Urinary bladder (tissue), 4 donors: ENCODE results near the gene PIK3C2B. TPM values are rescaled to one million over a fixed set of nuclear protein-coding genes. Genes with fewer than 3 reads are reported as not detected.
"Not testable (repeated sequence)": the region's sequence is repeated elsewhere in the genome, so short reads cannot be mapped to it uniquely, and the experiment has no call there.

Experiments
- DNase-seq: peaks from one replicate; pipeline ENCODE4 v3.0.0-alpha.2; 2015; ENCODE audit errors: extremely low spot score
- H3K27ac ChIP-seq: one replicate; pipeline ENCODE4 v1.5.1; 2013; ENCODE audit warnings: low read depth, mild to moderate bottlenecking, moderate library complexity
- H3K36me3 ChIP-seq: one replicate; pipeline ENCODE4 v1.6.1; 2013; ENCODE audit warnings: mild to moderate bottlenecking, moderate library complexity; ENCODE audit not compliant: insufficient read depth
- H3K4me1 ChIP-seq: one replicate; pipeline ENCODE4 v1.6.1; 2013; ENCODE audit warnings: mild to moderate bottlenecking, moderate library complexity; ENCODE audit not compliant: insufficient read depth
- H3K4me3 ChIP-seq: one replicate; pipeline ENCODE4 v1.5.1; 2013; ENCODE audit warnings: low read depth, low read length
- WGBS: extraction: QIAGEN DNeasy Blood & Tissue Kit; methylation state at CpG from one replicate; pipeline ENCODE4 v1.1.7; 2013; 5-methylcytosine and 5-hydroxymethylcytosine counted together
- polyA plus RNA-seq: library from polyadenylated mRNA; stranded (reverse); fragments of 200-250 nt; gene quantifications from one replicate; pipeline ENCODE4 v1.2.3, GENCODE V29; 2013
- total RNA-seq: library from RNA; depleted of rRNA; stranded (reverse); fragments of >200 nt; gene quantifications from one replicate; pipeline ENCODE4 v1.2.3, GENCODE V29; 2014
- donor health status: healthy with polysubstance abuse.
- donor health status: healthy.

The PIK3C2B gene, protein sequence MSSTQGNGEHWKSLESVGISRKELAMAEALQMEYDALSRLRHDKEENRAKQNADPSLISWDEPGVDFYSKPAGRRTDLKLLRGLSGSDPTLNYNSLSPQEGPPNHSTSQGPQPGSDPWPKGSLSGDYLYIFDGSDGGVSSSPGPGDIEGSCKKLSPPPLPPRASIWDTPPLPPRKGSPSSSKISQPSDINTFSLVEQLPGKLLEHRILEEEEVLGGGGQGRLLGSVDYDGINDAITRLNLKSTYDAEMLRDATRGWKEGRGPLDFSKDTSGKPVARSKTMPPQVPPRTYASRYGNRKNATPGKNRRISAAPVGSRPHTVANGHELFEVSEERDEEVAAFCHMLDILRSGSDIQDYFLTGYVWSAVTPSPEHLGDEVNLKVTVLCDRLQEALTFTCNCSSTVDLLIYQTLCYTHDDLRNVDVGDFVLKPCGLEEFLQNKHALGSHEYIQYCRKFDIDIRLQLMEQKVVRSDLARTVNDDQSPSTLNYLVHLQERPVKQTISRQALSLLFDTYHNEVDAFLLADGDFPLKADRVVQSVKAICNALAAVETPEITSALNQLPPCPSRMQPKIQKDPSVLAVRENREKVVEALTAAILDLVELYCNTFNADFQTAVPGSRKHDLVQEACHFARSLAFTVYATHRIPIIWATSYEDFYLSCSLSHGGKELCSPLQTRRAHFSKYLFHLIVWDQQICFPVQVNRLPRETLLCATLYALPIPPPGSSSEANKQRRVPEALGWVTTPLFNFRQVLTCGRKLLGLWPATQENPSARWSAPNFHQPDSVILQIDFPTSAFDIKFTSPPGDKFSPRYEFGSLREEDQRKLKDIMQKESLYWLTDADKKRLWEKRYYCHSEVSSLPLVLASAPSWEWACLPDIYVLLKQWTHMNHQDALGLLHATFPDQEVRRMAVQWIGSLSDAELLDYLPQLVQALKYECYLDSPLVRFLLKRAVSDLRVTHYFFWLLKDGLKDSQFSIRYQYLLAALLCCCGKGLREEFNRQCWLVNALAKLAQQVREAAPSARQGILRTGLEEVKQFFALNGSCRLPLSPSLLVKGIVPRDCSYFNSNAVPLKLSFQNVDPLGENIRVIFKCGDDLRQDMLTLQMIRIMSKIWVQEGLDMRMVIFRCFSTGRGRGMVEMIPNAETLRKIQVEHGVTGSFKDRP (N-terminal part only)
- total RNA-seq (33.6 TPM), polyA plus RNA-seq (19.7 TPM)

DNA sequence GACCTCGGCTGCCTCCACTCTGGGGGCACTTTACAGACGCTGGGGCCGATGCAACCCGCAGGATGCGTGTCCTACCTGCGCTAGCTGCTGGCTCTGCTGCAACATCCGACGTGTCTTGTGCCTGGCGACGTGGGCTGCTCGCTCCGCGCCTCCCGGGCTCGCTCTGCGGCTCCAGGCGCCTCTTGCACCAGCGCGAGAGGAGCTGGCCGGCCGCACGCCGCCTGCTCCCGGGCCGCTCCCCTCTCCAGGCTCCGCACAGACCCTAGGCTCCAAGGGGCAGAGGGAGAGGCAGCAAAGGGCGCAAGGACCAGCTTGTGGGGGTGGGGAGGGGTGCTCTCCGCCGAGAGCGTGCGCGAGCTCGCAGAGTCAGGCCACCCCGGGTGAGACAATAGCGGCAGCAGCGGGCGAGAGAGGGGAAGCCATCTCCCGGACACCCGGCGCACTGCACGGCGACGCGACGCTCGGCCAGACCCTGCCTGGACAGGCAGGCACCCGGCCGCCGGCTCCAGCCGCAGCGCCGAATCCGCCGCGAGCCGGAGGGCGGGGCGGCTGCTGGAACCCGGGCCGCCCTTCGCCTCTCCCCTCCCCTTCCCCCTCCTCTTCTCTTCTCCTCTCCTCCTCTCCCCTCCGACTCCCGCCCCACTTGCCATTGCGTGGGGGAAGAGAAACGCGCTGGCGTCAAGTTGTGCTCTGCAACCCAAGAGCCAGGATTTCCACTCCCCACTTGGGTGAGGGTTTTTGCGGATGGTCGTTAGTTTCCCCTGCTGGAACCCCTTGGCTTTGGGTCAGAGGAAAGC is at the start of gene PIK3C2B:
Gene PIK3C2B, minus strand, starts transcription at position 525 of the 797 bp plus-strand sequence. CDS start 25,003 bp downstream, outside the sequence.
- WGBS: under 1% methylated on average over 69 of the region's 69 CpGs
- Histone ChIP-seq H3K27ac (peak within 1 kb of the TSS; percentile 86), H3K4me3 (peak within 1 kb of the TSS; percentile 52), H3K36me3 (no peaks in the 10 kb centered on the region), H3K4me1 (no peaks in the 10 kb centered on the region)
- peak; percentile 79 for DNase-seq

DNA sequence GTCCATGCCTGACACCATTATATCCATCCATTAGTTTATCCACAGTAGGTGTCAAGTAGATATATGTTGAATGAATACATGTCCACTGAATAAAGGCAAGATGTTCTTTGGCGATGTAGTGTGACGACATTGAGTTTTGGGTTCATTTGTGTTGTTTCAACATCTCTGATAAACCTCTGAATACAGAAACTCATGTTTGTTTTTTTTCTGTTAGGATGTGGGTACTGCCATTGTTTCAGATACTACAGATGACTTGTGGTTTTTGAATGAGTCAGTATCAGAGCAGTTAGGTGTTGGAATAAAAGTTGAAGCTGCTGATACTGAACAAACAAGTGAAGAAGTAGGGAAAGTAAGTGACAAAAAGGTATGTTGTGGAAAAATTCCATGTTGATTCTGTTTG is 49.7 kb upstream of the PIK3C2B start:
- no peak overlapping the region for H3K4me3 ChIP-seq
- 97% methylated on average over 2 of the region's 2 CpGs for WGBS
- no peak overlapping the region for H3K27ac ChIP-seq
- DNase-seq: no peak
- H3K36me3 ChIP-seq: peaks cover 3% of the 10 kb centered on the region
- no peaks in the 10 kb centered on the region for H3K4me1 ChIP-seq

DNA sequence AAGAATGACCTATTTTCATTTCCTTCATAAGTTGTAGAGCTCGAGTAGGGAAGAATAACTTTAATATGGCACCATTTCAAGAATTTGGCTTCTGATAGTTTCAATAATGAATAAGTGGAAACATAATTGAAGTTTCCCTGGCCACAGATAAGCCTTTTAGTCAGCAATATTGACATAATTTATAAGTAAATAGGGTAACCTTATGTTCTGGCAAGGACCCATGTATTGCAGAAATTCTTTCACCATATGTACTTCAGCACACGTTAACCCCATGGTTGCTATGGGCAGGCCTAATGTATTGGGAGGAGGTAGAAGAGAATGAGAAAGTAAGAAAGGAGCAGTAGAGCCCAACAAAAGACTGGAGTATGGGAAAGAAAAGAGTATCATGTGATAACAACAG is 47.0 kb upstream of the PIK3C2B start:
- no peak for DNase-seq
- H3K36me3 ChIP-seq: peaks cover 3% of the 10 kb centered on the region
- no peak overlapping the region for H3K4me3 ChIP-seq
- WGBS: 69% methylated on average over 2 of the region's 2 CpGs
- no peak overlapping the region for H3K27ac ChIP-seq
- no peaks in the 10 kb centered on the region for H3K4me1 ChIP-seq

DNA sequence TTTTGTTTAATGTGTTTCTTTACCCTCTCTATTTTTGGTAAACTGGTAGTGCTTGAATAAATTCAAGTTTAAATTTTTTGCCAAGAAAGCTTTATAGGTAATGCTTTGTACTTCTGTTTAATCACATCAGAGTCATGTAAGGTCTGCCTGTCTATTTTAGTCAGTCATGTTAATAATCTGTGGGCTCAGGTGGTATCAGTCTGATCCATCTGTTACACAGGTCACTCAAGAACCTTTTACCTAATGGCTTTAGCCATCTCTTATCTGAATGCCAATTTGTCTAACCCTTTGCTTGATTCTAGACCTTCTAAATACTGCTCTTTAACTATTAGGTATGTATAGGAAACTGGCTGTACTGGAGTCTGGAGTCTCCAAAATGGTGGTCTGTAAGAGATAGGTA is 38.2 kb upstream of the PIK3C2B start:
- DNase-seq: no peak
- H3K36me3 ChIP-seq: peaks cover 6% of the 10 kb centered on the region

DNA sequence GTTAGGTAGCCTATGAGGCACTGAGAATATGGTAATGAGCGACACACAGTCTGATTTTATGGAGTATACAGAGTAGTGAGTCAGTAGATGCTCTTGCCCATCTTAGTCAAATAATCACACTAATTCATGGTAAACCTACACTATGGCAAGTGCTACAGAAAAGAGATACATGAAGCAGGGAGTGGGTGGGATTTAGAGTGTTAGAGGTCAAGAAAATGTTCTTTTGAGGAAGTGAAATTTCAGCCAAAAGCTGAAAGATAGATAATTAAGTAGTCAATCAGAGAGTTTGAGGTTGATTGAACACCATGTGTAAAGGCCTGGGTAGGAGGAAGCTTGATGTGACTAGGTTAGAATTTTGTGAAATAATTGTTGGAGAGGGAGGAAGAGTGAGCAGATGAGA is 36.3 kb upstream of the PIK3C2B start:
- DNase-seq: no peak
- no peak overlapping the region for H3K27ac ChIP-seq
- H3K4me3 ChIP-seq: no peak overlapping the region
- peaks cover 6% of the 10 kb centered on the region for H3K36me3 ChIP-seq
- no peaks in the 10 kb centered on the region for H3K4me1 ChIP-seq
- WGBS: 96% methylated on average over 1 of the region's 1 CpG

More for the DNA sequence above, 38.2 kb upstream of the PIK3C2B start:
- no peak overlapping the region for H3K27ac ChIP-seq
- H3K4me3 ChIP-seq: no peak overlapping the region
- no peaks in the 10 kb centered on the region for H3K4me1 ChIP-seq

DNA sequence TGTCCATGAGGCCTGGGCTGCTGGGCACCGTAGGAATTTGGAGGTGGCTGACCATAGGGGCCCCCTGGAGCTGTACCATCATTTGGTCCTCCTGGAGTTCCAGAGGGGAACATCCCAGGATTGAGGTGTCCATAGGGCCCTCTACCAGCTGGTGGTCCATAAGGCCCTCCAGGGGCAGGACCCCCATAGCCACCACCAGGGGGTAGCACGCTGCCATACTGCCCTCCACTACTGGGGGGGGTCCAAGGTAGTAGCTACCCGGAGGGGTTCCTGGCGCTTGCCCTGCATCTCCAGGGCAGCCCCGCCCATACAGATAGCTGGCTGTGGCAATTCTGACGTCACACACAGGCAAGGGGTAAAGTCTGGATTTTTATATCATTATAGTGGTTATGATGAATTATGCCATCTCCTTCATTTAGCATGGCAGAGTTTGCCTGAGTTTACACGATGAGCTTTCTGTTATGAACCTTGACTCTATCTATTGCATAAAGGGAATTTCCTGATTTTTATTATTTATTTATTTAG is 34.8 kb upstream of the PIK3C2B start:
- Histone ChIP-seq H3K4me1 (no peaks in the 10 kb centered on the region), H3K36me3 (peaks cover 6% of the 10 kb centered on the region)

DNA sequence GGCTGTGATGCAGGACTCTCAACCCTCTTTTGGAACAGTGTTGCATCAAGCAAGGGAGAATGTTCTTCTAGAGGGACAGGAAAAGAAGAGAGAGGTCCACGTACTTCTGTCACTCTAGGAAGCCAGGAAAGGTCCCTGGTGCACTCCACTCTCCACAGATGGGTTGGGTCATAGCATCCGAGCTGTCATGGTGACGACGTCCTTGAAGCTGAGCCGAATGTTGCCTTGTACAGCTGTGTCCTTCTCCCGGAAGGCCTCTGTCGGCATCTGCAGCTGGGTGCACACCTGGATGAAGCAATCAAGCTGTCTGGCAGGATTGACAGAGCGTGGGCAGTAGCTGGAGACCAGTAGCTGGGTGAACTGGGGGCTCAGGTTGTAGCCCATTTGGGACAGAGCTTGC is 34.1 kb upstream of the PIK3C2B start:
- Histone ChIP-seq H3K27ac (no peak overlapping the region), H3K4me1 (no peaks in the 10 kb centered on the region), H3K4me3 (no peak overlapping the region), H3K36me3 (peaks cover 6% of the 10 kb centered on the region)
- 87% methylated on average over 8 of the region's 8 CpGs for WGBS
- DNase-seq: no peak

More for the DNA sequence above, 34.8 kb upstream of the PIK3C2B start:
- WGBS: 86% methylated on average over 7 of the region's 7 CpGs
- no peak for DNase-seq
- no peak overlapping the region for H3K27ac ChIP-seq
- H3K4me3 ChIP-seq: no peak overlapping the region

DNA sequence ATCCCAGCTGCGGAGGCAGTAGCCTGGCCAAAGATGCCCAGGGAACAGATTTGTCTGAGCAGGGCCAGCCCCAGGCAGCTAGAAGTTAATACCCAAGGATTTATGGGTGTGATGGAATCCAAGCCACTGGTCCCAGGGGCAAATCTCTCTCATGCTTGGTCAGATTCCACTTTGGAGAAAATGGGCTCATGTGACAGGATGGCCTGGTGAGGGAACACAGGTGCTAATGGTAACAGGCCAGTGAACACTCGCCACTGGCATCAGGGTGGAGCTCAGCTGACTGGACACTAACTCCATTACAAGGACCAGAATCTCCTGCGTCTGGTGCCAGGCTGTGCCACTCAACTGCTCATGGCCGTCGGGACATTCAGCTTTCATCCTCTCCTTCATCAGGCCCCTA is 33.6 kb upstream of the PIK3C2B start:
- no peaks in the 10 kb centered on the region for H3K4me1 ChIP-seq
- H3K27ac ChIP-seq: no peak overlapping the region
- 91% methylated on average over 5 of the region's 5 CpGs for WGBS
- H3K4me3 ChIP-seq: no peak overlapping the region
- DNase-seq: no peak
- H3K36me3 ChIP-seq: peaks cover 8% of the 10 kb centered on the region

DNA sequence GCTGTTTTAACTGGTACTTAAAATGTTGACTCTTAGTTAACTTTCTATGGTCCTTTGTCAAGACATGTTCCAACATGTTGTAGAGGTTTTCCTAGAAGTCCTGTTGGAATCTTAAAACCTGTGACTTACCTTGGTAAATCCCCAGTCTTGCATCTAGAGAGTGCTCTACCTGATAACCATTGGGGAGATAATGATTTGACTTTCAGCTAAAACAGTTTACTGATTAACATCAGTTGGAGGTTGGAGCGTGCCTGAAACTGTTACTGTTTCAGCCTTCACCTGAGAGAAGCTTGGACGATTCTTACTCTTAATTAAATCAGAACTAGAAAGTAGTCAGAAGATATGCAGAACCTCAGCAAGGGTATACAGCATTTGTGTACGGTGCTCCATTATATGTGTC is 30.4 kb upstream of the PIK3C2B start:
- Histone ChIP-seq H3K4me3 (no peak overlapping the region), H3K36me3 (peaks cover 6% of the 10 kb centered on the region), H3K4me1 (no peaks in the 10 kb centered on the region), H3K27ac (no peak overlapping the region)
- WGBS: 81% methylated on average over 3 of the region's 3 CpGs
- no peak for DNase-seq

DNA sequence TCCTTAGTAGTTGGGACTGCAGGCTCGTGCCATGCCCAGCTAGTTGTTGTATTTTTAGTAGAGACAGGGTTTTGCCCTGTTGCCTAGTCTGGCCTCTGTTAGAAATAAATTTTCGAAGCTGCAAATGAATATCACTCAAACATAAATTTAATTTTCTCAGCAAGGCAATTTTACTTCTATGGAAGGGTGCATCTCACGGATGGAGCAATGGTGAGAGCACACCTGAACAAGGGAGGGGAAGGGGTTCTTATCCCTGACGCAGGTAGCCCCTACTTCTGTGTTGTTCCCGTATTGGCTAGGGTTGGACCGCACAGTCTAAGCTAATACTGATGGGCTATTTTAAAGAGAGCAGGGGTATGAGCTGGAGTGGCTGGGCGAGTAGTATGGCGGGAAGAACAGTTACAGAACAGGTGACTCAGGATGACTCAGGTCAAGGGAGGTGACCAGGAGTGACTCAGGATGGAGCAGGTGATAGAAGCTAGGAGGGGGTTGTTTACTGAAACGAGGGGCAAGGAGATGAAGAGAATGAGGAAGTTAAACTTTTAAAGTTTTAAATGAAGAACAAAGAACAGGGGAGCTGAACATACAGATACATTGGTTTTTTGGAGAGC is 29.1 kb upstream of the PIK3C2B start:
- Histone ChIP-seq H3K4me1 (peaks cover under 1% of the 10 kb centered on the region), H3K4me3 (no peak overlapping the region), H3K27ac (no peak overlapping the region), H3K36me3 (peaks cover 3% of the 10 kb centered on the region)
- WGBS: 94% methylated on average over 9 of the region's 9 CpGs
- DNase-seq: no peak

DNA sequence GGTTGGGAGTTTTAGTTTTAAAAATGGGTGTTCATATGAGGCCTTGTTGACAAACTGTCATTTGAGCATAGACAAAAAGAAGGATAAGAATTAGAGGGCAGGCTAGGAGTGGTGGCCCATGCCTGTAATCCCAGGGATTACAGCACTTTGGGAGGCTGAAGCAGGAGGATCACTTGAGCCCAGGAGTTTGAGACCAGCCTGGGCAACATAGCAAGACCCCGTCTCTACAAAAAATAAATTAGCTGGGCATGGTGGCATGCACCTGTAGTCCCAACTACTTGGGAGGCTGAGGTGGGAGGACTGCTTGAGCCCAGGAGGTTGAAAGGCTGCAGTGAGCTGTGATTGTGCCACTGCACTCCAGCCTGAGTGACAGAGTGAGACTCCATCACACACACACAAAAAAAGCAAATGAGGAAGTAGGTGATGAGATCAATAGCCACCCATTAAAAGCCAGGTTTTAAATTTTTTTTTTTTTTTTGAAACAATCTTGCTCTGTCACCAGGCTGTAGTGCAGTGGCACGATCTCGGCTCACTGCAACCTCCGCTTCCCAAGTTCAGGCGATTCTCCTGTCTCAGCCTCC is 27.4 kb upstream of the PIK3C2B start:
- not testable (repeated sequence) for H3K4me3 ChIP-seq, DNase-seq, H3K27ac ChIP-seq, H3K36me3 ChIP-seq, H3K4me1 ChIP-seq
- 77% methylated on average over 5 of the region's 5 CpGs for WGBS
